Dermis blood vessel endothelial cell (primary cell): ENCODE results near the gene CLTCL1. TPM values are rescaled to one million over a fixed set of nuclear protein-coding genes. Genes with fewer than 3 reads are reported as not detected.

Source experiments
- DNase-seq: peaks from one replicate; pipeline ENCODE4 v3.0.0; 2010
- total RNA-seq: library from RNA; depleted of rRNA; stranded (reverse); fragments of >200 nt; gene quantifications from 2 replicates; pipeline ENCODE4 v1.2.3, GENCODE V29; 2014

Gene CLTCL1
- total RNA-seq, 1 donor from 2014 or later = 4.9 TPM

DNA sequence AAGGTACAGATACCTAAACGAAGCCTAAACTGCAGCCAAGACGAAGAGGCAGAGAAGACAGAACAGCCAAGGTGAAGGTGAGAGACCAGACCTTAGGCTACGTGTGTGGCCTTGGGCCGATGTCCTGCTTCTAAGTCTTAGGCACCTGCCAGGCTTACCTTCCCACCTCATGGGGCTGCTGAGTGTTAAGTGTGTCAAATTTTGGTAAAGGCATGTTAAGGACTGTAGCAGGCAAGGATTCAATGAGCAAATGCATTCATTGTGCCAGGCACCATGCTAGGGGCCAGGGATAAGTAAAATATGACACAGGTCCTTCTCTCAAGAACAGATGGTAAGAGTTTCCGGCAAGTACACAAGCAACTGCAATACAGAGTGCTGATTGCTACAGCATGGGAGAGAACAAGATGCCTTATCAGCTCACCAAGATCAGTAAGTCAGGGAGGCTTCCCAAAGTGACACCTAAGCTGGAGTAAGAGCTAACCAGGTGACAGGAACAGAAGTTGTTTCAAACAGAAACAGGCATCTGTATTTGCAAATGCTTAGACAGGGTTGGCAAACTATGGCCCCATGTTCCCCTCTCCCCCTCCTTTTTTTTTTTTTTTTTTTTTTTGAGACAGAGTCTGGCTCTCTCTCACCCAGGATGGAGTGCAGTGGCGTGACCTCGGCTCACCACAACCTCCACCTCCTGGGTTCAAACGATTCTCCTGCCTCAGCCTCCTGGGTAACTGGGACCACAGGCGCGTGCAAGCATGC, 46.7 kb downstream of the CLTCL1 start:
- no peak for DNase-seq

DNA sequence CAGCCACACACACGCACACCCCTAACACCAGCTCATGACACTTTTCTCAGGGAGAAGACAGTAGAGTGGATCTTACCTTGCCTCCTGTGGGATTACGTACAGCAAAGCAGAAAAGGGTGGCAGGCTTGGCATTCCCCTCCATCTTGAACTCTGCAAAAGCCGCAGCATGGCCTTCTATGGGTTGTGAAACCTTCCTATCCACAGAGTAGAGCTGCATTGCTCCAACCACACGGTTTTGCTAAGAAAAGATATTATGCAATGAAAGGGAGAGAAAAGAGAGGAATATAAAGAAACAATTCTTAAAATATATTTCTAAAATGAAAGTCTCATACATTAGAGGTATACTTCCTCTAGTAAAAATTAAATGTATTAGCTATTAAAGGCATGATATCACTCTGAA, 48.8 kb downstream of the CLTCL1 start:
- no peak for DNase-seq

DNA sequence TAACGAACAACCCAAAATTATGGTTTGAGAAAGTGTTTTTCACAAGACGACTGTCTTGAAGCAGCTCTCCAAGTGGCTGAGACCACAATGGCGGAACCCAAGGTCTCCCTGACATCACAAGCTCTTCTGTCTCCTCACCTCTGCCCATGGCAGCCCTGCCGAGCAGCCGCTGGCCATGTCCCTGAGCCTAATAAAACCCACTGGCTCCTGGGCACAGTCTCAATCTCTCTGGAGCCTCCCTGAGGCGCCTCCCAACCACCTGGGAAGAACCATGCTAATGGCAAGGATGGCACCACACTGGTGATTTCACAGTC, 50.0 kb downstream of the CLTCL1 start:
- DNase-seq = no peak

DNA sequence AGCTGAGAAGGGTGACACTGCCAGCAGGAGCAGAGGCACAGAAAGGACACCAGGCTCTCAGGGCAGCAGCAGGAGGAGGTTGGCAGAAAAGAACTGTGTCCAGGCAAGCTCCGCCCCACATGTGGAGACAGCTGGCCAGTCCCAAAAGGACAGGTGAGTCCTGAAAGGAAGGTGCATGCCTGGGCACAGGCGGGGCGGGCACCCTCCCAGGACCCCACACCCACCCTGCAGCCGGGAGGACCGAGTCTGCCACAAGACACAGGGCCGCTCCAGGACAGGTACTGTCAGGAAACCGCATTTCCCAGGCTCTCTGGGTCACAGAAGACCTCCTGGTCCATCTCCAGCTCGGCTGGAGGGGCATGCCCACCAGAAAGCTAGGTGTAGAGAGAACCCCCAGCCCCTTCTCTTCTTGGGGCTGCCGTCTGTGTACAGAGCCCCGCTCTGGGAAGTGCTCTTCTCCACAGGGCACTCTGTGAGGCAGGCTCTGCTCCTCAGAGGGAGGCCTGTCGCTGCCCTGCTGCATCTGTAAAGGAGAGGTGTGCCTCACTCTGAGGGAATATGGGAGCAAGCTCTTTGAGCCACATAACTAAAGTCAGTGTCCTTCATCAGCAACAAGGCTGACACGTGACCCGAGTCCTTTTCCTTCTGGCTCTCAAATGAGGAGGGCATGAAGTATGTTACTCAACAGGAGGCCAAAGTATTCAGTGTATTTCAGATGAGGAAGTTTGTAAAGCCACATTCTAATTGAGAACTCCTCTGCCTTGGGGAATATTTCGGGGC, 50.5 kb downstream of the CLTCL1 start:
- no peak for DNase-seq

DNA sequence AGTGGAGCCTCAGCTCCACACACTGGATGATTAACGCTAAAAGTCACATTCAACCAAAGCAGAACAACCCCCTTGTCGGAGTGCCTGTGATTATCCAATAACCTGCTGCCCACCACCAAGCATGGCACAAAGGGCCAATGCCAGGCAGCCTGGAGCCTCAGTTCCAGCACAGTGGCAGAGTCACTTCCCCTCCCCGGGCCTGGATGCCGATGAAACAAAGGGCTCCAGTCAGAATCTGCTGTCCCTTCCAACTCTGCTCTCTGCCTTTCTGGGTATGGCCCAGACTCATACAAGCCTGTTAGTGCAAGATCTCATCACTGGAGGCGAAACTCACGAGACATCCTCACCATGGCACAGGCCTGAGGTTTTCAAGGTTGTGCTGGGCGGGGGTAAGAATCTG, 52.1 kb downstream of the CLTCL1 start:
- no peak for DNase-seq

DNA sequence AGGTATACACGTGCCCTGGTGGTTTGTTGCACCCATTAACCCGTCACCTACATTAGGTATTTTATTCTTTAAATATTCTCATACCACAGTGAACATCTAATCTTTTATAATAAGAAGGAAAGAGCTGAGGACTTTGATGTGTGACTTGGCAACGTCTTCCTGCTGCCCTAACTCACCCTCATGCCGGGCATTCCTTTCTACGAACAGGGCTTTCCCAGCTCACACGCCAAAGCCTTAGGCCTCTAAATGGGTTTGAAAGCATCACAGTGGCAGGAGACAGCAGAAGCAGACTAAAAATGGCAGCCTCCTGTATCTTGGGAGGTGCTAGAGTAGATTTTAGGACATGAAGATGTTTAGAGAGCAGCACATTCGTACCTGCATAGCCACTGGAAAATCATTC, 52.6 kb downstream of the CLTCL1 start:
- no peak for DNase-seq

DNA sequence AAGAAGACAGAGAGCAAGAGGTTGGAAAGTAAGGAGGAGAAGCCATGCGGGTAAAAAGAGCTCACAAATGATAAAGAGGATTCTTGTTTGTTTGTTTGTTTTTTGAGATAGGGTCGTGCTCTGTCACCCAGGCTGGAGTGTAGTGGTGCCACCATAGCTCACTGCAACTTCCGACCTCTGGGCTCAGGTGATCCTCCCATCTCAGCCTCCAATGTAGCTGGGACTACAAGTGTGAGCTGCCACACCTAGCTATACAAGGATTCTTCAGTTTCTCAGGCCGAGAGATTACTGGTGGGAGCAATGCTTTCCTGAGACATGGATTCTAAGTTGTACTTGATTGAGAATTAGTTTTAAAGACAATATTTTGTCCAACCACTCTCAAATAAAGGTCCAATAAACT, 55.6 kb downstream of the CLTCL1 start:
- no peak for DNase-seq

DNA sequence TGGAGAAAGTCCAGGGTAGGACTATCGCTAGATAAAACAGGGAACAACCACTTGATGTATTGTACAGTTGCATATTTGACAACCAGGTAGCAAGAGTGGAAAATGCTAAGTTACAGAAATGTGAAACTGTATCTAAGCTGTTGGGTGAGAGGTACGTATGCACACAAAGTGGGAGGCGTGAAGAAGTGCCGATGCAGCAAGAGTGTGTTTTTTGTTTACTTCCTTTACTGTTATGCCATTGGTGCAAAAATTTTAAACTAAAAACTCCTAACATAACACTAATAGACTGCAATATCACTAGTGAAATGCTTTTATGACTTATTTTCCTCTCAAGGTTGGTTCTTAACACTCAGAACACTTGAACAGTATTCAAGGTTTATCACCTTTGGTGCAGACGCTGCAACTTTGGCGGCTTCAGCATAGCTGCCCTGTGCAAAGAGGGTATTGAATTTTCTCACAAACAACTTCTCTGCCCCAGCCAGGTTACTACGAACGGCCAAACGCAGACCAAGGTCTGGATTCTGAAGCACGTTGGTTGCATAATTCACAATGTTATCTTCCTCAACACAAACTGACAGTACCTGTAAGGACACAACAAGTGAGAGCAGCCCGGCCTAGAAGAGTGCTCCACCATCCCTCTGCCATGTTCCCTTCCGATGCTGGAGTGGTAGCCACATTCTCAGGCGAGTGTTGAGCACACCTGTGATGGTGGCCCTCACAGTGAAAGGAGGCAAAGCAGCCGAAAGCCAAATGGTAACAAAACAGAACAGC, 57.2 kb downstream of the CLTCL1 start:
- DNase-seq = no peak

DNA sequence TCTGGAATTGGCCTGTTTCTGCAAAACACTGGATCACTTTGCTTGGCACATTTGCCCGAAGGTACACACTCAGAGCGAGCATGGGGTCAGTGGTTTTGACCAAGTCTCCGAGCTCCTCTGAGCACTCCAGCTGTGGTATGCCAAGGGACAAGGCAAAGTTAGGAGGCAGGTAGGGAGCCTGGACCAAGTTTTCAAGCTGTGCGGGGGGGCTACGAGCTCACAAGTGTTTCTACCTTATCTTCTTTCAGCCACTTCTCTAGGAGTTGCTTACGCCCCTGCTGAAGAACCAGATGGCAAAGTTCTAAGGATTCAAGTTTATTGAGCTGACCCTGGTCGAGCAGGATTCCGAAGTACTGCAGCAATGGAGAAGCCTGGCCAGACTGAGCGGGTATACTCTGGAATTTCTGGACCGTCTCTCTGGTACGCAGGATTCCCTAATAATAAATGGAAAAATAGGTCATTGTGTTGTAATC, 58.3 kb downstream of the CLTCL1 start:
- DNase-seq = no peak

DNA sequence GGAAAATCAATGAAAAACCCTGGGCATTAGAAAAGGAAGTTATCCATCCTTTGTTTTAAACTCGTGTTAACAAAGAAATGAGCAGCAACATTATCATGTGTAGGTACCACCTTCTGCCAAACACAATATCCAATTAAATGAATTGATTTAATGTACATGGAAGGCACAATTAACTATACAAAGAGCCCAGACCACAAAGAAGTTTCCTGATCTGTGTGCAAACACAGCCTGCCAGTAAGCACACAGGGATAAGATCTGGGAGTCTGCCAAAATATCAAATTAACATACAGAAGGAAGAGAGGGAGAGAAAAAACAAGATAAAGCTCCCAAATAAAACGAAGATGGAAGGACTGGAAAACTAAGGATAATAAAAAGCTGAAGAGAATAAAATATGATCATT, 58.9 kb downstream of the CLTCL1 start:
- DNase-seq = no peak

DNA sequence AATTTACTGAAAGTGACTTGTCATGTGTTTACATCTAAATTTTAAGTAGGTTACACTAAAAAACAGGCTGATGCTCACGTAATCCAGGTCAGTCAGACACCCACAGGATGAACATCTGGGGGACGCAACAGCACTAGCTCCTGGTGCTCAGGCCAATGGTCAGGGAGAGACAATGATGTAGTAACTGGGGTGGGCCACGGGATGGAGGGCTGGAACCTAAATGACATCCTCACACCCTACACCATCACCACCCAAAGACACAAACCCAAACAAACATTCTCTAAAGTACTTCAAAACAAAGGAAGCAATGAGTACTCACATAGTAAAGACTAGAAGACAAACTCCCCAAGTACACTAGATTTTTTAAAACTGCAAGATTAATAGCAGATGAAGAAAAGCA, 59.5 kb downstream of the CLTCL1 start:
- no peak for DNase-seq

DNA sequence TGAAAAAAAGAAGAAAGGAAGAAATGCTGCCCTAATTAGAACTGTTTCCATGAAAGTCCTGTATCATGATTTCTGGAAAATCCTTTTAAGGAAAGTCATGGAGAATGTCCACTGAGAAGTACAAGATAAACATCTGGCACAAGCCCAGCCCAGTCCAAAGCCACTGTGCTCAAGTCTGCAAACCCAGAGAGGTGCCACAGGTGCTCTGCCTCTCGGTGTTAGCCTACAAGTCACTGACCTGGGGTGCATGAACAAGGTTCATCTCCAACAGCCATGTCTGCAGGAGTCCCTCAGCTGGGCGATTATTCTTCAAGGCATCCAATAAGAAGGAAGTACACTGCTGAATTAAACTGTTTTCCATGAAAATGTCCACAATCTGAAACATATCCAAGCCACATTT, 61.9 kb downstream of the CLTCL1 start:
- no peak for DNase-seq

DNA sequence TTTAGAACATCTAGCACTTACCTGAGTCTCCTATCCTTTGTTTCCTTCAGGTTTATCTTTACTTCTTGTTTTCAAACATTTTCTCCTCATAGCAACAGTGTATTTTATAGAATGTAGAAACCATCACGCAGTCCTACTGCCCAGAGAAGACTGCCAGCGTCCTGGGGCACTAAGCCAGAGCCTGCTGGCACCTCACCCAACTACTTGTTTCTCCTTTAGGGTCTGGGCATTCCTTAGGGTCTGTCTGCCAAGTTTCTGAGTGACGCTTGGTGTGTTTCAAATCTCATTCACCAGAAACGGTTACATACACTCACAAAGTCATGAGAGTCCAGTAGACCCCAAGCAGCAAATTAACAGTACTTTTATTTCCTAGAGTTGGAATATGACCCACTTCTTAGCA, 63.3 kb downstream of the CLTCL1 start:
- DNase-seq = no peak

DNA sequence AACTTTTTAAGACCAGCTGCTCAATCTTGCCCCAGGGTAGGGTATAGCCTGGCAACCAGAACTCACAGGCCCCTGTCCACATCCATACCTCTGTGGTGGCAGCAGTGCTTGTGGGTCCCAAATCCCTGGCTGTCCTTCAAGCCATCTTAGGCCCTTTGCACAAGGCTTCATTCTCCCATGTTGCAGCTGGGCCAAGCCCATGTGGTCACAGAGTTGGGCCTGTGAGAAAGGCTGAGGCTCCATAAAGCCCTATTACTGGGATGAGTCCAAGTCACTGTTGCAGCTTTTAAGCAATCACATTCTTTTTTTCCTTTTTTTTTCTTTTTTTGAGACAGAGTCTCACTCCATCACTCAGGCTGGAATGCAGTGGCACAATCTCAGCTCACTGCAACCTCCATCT, 65.1 kb downstream of the CLTCL1 start:
- DNase-seq = no peak

DNA sequence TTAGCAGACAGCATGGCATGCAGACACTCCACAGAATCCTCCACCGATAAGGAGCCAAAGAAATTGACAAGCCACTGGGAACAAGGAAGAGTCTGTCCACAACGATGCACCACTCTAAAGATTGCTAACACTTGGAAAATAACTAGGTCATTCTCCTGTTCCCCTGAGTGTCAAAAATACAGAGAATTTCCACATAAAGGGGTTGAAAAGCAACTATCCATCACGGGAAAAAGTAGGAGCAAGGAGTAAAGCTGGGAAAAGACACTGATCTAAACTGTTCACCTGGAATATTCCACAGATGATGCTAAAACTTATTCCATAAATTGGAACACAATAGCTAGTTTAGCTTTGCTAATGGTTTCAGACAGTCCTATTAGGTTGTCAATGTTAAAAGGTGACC, 66.0 kb downstream of the CLTCL1 start:
- no peak for DNase-seq

DNA sequence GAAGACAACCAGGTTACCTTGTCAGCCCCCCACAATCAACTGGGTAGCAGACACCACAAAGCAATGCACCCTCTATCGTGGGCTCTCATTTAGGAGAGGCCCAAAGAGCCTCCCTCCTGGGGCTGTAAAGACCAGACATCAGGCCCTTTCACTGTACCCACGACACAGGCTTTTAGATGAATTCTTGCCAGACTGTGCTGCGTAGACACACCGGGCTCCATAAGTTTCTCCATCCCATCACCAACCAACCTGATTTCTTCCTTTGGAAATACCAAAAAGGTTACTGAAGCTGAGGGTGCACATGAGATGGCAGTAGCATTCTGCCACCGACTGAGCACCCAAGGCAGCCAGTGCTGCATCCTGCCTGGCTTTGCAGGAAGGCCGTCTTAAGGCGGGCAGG, 66.5 kb downstream of the CLTCL1 start:
- no peak for DNase-seq

DNA sequence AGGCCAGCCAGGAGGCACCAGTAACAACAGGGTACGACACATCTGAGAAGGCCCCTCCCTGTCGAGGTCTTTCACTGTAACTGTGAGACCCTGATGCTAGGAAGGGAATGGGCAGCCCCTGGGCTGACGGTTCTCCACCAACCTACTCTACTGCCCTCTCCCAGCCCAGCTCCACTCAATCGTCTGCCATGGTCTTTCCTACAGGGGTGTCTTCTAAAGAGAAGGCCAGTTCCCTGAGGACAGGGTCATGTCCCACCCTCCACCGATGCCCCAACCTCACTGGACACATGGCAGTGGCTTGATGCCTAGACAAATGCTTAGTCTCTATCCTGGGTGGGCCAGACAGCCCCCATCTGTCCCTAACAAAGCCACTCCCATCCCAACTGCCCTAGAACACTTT, 67.0 kb downstream of the CLTCL1 start:
- no peak for DNase-seq

DNA sequence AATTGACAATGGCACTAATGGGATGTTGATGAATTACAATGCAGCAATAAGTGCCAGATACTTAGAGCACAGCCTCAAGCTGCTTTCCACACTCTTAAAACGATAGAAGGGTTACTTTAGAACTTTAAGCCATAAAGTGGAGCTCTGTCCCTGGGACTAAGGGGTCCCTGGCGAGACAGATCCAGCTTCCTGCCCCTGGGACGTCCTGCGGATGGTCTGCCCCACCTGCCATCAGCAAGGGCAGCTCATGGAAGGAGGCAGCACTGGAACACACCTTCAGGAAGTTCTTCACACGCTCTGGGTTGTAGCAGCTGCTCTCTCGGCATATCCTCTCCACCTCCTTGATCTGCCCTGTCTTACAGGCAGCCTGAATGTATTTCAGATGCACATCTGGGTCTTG, 67.9 kb downstream of the CLTCL1 start:
- no peak for DNase-seq

DNA sequence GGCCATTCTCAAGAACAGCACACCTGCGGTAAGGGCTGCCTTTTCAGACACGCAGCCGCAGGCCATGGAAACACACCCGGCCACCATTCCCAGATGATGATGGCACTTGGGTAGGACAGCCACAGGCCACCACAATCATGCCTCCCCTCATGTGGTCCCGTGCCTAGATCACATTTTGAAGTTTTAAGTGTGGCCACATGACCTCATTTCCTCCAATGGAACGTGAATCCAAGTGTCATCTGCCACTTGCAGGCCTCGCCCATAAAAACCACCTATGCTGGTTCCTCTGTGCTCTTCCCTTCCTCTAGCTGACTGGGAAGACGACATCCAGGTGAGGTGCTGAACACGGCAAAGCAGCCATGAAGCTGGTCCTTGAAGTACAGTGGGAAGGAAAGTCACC, 68.4 kb downstream of the CLTCL1 start:
- no peak for DNase-seq

DNA sequence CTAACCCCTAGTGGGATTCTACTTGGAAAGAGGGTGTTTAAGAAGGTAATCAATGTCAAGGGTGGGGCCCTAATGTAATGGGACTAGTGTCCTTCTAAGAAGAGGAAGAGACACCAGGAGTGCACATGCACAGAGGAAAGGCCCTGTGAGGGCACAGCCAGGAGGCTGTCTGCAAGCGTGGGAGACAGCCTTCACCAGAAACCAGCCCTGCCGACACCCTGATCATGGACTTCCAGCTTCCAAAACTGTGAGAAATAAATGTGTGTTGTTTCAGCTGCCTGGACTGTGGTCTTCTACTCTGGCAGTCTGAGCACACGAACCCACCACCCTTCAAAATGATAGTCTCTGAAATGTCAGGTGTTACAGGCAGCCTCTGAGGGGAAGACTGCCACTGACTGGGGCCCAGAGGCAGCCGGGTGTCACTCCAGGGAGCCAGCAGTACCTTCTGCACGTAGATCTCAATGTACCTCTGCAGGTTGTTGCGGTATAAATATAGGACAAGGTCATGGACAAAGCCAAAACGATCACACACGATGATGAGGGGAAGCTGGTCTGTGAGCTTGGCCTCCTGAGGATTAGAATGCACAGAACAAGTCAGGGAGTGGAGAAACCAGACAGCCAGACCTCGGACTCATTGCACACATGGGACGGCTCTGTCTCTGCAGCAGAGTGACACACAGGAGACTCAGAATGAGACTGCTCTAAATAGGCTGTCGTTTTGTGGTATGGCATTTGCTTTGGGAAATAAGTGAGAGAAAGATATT, 69.1 kb downstream of the CLTCL1 start:
- no peak for DNase-seq

DNA sequence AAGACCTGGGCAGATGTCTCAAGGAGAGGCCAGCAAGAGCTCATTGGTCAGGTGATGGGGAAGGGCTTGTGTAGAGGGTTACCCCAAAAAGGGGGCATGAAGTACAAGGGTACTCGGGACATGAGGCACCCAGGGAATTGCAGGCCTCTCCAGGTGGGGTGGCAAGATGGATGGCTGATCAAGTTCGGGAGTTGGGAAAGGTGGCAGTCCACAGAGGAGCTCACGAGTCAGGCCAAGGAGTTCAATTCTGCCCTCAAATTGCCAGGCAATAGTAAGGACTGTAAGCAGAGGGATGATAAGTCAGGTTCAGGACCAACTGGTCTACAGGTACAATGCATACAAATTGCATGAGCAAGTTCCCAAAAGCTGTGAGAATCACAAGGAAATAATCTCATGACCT, 70.7 kb downstream of the CLTCL1 start:
- no peak for DNase-seq

DNA sequence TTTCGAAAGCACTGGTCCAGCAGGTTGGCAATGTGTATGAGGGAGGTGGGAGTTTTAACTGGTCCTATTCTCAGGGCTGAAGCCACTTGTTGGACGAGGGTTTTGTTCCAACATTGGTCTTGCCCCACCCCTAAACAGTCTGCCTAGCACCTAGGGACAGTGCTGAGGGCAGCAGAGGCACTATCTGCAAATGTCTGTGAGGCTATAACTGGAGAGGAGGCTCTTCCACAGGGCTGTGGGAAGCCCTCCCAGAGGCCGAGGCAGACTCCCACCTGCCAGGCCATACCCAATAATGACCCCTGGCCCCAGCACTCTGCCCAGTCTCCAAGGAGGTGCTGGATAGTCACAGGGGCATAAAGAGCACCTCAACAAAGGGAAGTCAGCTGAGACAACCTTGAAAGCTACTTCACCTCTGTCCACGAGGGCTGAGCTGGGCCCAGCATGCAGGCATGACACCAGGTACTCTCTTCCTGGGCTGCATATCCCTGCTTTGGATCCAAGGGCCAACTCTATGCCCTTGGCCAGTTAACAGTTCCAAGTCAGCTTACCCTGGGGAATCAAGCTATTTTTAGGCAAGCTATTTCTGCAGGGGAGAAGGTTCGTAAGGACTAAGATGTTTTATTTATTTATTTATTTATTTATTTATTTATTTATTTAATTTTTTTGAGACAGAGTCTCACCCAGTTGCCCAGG, 72.8 kb downstream of the CLTCL1 start:
- DNase-seq = no peak
